H1 (cell line): ENCODE results near the gene SLC35G2. TPM values are rescaled to one million over a fixed set of nuclear protein-coding genes. Genes with fewer than 3 reads are reported as not detected.

ENCODE experiments used
- CTCF ChIA-PET: fragments of 300-600 bp; sonication (Branson Sonifier 250); formaldehyde crosslinking; loops from one replicate; lab custom pipeline; 2021; ENCODE audit not compliant: partially characterized antibody; lab: Charles Lee
- POLR2A ChIA-PET: fragments of 300-600 bp; sonication (Branson Sonifier 250); formaldehyde crosslinking; loops from one replicate; lab custom pipeline; 2021; ENCODE audit warnings: inconsistent platforms; ENCODE audit not compliant: partially characterized antibody; lab: Charles Lee
- DNase-seq, 2 experiments: peaks; one replicate each; pipeline versions ENCODE4 v3.0.0 to v3.0.0-alpha.2; 2010 to 2022; ENCODE audit warnings: low spot score in 2 of 2, low read depth in 1 of 2, mixed read lengths in 1 of 2
- FAIRE-seq: peaks from 2 replicates; lab custom pipeline; 2011; peaks lifted over from hg19 to GRCh38; lab: Jason Lieb, UNC
- H2AFZ ChIP-seq: 2 replicates; pipeline ENCODE4 v1.8.1; 2012; ENCODE audit warnings: low read length, inconsistent platforms
- H2AK5ac ChIP-seq: 2 replicates; pipeline ENCODE4 v1.6.1; 2013; ENCODE audit warnings: low read depth, low read length
- H2BK120ac ChIP-seq: replicated peaks from 2 replicates; pipeline ENCODE3; 2013; ENCODE audit warnings: low read depth, low read length, inconsistent platforms
- H2BK12ac ChIP-seq: 2 replicates; pipeline ENCODE4 v1.6.1; 2013; ENCODE audit warnings: low read depth, low read length
- H2BK15ac ChIP-seq: 2 replicates; pipeline ENCODE4 v1.6.1; 2013; ENCODE audit warnings: low read length
- H2BK20ac ChIP-seq: 2 replicates; pipeline ENCODE4 v1.6.1; 2013; ENCODE audit warnings: low read length
- H2BK5ac ChIP-seq: 2 replicates; pipeline ENCODE4 v1.6.1; 2013; ENCODE audit warnings: low read depth, low read length
- H3K14ac ChIP-seq: 2 replicates; pipeline ENCODE4 v1.6.1; 2013; ENCODE audit warnings: inconsistent platforms; ENCODE audit not compliant: insufficient read length
- H3K18ac ChIP-seq: 2 replicates; pipeline ENCODE4 v1.6.1; 2013; ENCODE audit warnings: low read length; ENCODE audit errors: extremely low read depth
- H3K23ac ChIP-seq: 2 replicates; pipeline ENCODE4 v1.6.1; 2013; ENCODE audit warnings: inconsistent platforms; ENCODE audit not compliant: insufficient read length
- H3K23me2 ChIP-seq: 2 replicates; pipeline ENCODE4 v1.6.1; 2013; ENCODE audit warnings: low read depth, low read length
- H3K27ac ChIP-seq: 2 replicates; pipeline ENCODE4 v1.6.1; 2011; ENCODE audit warnings: low read depth, low read length, inconsistent platforms
- H3K27me3 ChIP-seq, 4 experiments: replicated peaks in 1 of 4; 1 replicate in 1 of 4; 2 replicates in 3 of 4; pipeline versions ENCODE4 v1.6.1 to v1.8.1; 2011 to 2013; ENCODE audit warnings: low read length in 3 of 4, mild to moderate bottlenecking in 3 of 4, inconsistent platforms in 2 of 4, mixed read lengths in 2 of 4, moderate library complexity in 1 of 4; ENCODE audit not compliant: control insufficient read depth in 3 of 4, insufficient read depth in 3 of 4; ENCODE audit errors: extremely low read depth in 1 of 4
- H3K36me3 ChIP-seq, 4 experiments: 2 replicates each; pipeline versions ENCODE4 v1.6.1 to v1.8.1; 2011 to 2013; ENCODE audit warnings: mild to moderate bottlenecking in 4 of 4, low read length in 3 of 4, moderate library complexity in 2 of 4, control low read depth in 1 of 4, inconsistent platforms in 1 of 4; ENCODE audit not compliant: insufficient read depth in 4 of 4, control insufficient read depth in 2 of 4
- H3K4ac ChIP-seq: replicated peaks from 2 replicates; pipeline ENCODE3; 2013; ENCODE audit warnings: low read length, low read depth, mixed read lengths, inconsistent platforms; ENCODE audit not compliant: insufficient read length
- H3K4me1 ChIP-seq, 4 experiments: replicated peaks in 1 of 4; 1 replicate in 1 of 4; 2 replicates in 3 of 4; pipeline versions ENCODE4 v1.6.1 to v1.8.1; 2011 to 2013; ENCODE audit warnings: low read length in 3 of 4, inconsistent platforms in 2 of 4, mixed read lengths in 1 of 4; ENCODE audit not compliant: insufficient read depth in 4 of 4, control insufficient read depth in 3 of 4
- H3K4me2 ChIP-seq, 2 experiments: 2 replicates each; pipeline versions ENCODE4 v1.6.1 to v1.8.1; 2011 to 2013; ENCODE audit warnings: low read depth in 2 of 2, low read length in 2 of 2, control low read depth in 1 of 2, inconsistent platforms in 1 of 2, mild to moderate bottlenecking in 1 of 2; ENCODE audit not compliant: insufficient read depth in 1 of 2
- H3K4me3 ChIP-seq, 4 experiments: fragments of 200-600, 300-600 bp in 1 of 4; sonication (generic), shearing (Covaris generic), sonication (Bioruptor Twin) in 1 of 4; 2 replicates each; pipeline versions ENCODE4 v1.5.1 to v1.8.1; 2011 to 2016; ENCODE audit warnings: low read length in 4 of 4, low read depth in 3 of 4, control low read depth in 2 of 4, inconsistent platforms in 2 of 4, mild to moderate bottlenecking in 2 of 4, mixed read lengths in 1 of 4, moderate library complexity in 1 of 4; ENCODE audit not compliant: insufficient read depth in 2 of 4; ENCODE audit errors: extremely low read depth in 1 of 4
- H3K56ac ChIP-seq: replicated peaks from 2 replicates; pipeline ENCODE3; 2013; ENCODE audit warnings: low read depth, mild to moderate bottlenecking, mixed read lengths, low read length, inconsistent platforms; ENCODE audit not compliant: insufficient read length
- H3K79me1 ChIP-seq: 2 replicates; pipeline ENCODE4 v1.6.1; 2013; ENCODE audit warnings: low read depth, low read length, control low read depth
- H3K79me2 ChIP-seq, 2 experiments: 2 replicates each; pipeline versions ENCODE4 v1.6.1 to v1.8.1; 2012 to 2013; ENCODE audit warnings: low read length in 2 of 2, mild to moderate bottlenecking in 2 of 2, inconsistent platforms in 1 of 2; ENCODE audit not compliant: insufficient read depth in 2 of 2, control insufficient read depth in 1 of 2
- H3K9ac ChIP-seq, 4 experiments: replicated peaks in 1 of 4; 1 replicate in 1 of 4; 2 replicates in 3 of 4; pipeline versions ENCODE4 v1.6.1 to v1.8.1; 2011 to 2013; ENCODE audit warnings: low read depth in 3 of 4, low read length in 3 of 4, control low read depth in 2 of 4, mild to moderate bottlenecking in 2 of 4, moderate library complexity in 2 of 4, inconsistent platforms in 1 of 4; ENCODE audit errors: extremely low read depth in 1 of 4
- H3K9me3 ChIP-seq, 2 experiments: 2 replicates each; pipeline versions ENCODE4 v1.6.1 to v1.8.1; 2012 to 2013; ENCODE audit warnings: mild to moderate bottlenecking in 2 of 2, moderate library complexity in 2 of 2, control low read depth in 1 of 2, inconsistent platforms in 1 of 2, low read depth in 1 of 2, low read length in 1 of 2, mixed read lengths in 1 of 2; ENCODE audit not compliant: insufficient read depth in 2 of 2
- H4K20me1 ChIP-seq, 2 experiments: replicated peaks in 1 of 2; 2 replicates each; pipeline versions ENCODE3 to v1.8.1; 2011 to 2013; ENCODE audit warnings: inconsistent platforms in 2 of 2, low read length in 2 of 2, mild to moderate bottlenecking in 1 of 2; ENCODE audit not compliant: insufficient read depth in 2 of 2, control insufficient read depth in 1 of 2
- H4K5ac ChIP-seq: 2 replicates; pipeline ENCODE4 v1.6.1; 2013; ENCODE audit warnings: low read length, low read depth, mixed read lengths, inconsistent platforms; ENCODE audit not compliant: insufficient read length
- H4K8ac ChIP-seq: 2 replicates; pipeline ENCODE4 v1.8.0; 2013; ENCODE audit warnings: mild to moderate bottlenecking, moderate library complexity, low read length, inconsistent platforms; ENCODE audit not compliant: insufficient read depth; ENCODE audit errors: extremely low read depth
- H4K91ac ChIP-seq: replicated peaks from 2 replicates; pipeline ENCODE3; 2013; ENCODE audit warnings: low read length, mixed read lengths, inconsistent platforms; ENCODE audit not compliant: insufficient read length
- BCL11A ChIP-seq, 2 experiments: IDR thresholded peaks; one replicate each; pipeline ENCODE4 v1.6.1; 2011; ENCODE audit warnings: low read depth in 2 of 2, low read length in 2 of 2, mild to moderate bottlenecking in 2 of 2
- FOSL1 ChIP-seq: IDR thresholded peaks from 2 replicates; pipeline ENCODE4 v1.6.1; 2011; ENCODE audit warnings: mild to moderate bottlenecking, low read depth, low read length, moderate library complexity; ENCODE audit not compliant: insufficient read depth
- HDAC2 ChIP-seq, 2 experiments: fragments of 300-600 bp in 1 of 2; sonication (generic) in 1 of 2; IDR thresholded peaks; 2 replicates each; pipeline ENCODE4 v1.6.1; 2011 to 2012; ENCODE audit warnings: low read depth in 2 of 2, low read length in 2 of 2, mild to moderate bottlenecking in 2 of 2, moderate library complexity in 2 of 2, borderline replicate concordance in 1 of 2, inconsistent platforms in 1 of 2
- POU5F1 ChIP-seq: IDR thresholded peaks from 2 replicates; pipeline ENCODE4 v1.6.1; 2011; ENCODE audit warnings: low read depth, mild to moderate bottlenecking, low read length, moderate library complexity
- RNF2 ChIP-seq: fragments of 200-900, 300-1000 bp; sonication (generic); IDR thresholded peaks from 2 replicates; pipeline ENCODE4 v1.7.1; 2016; ENCODE audit warnings: borderline replicate concordance, low read depth, mild to moderate bottlenecking, antibody characterized with exemption, low read length; ENCODE audit not compliant: poor library complexity, severe bottlenecking; ENCODE audit errors: missing control alignments
- SIN3A ChIP-seq, 2 experiments: IDR thresholded peaks in 1 of 2; conservative IDR thresholded peaks in 1 of 2; 2 replicates each; pipeline ENCODE4 v1.6.1; 2011 to 2012; ENCODE audit warnings: low read length in 2 of 2, improper control_type of control experiment in 1 of 2, low read depth in 1 of 2, mild to moderate bottlenecking in 1 of 2
- SIRT6 ChIP-seq: IDR thresholded peaks from one replicate; pipeline ENCODE4 v1.7.1; 2012; ENCODE audit warnings: low read length, inconsistent platforms
- TAF1 ChIP-seq: IDR thresholded peaks from 2 replicates; pipeline ENCODE4 v1.6.1; 2011; ENCODE audit warnings: mild to moderate bottlenecking, low read depth, low read length
- TBP ChIP-seq: IDR thresholded peaks from 2 replicates; pipeline ENCODE4 v1.6.1; 2011; ENCODE audit warnings: low read depth, low read length, improper control_type of control experiment
- WGBS, 2 experiments: shearing (Covaris generic) in 1 of 2; methylation state at CpG; one replicate each; pipeline versions ENCODE4 v1.1.6 to v1.1.7; 2013 to 2015; ENCODE audit warnings: low lambda C conversion rate in 2 of 2, mixed read lengths in 2 of 2, inconsistent platforms in 1 of 2, low coverage in 1 of 2, missing lambda C conversion rate in 1 of 2; ENCODE audit not compliant: insufficient replicate concordance in 2 of 2, insufficient coverage in 1 of 2, insufficient read length in 1 of 2; ENCODE audit errors: extremely low coverage in 1 of 2, missing lambda C conversion rate in 1 of 2; 5-methylcytosine and 5-hydroxymethylcytosine counted together
- polyA plus RNA-seq, 7 experiments: library from polyadenylated mRNA; depleted of rRNA in 3 of 7; stranded (reverse) in 5 of 7; unstranded in 2 of 7; fragments of >200 nt in 5 of 7; fragments of 200-250 nt in 2 of 7; gene quantifications; 1 replicate in 5 of 7; 2 replicates in 1 of 7; 4 replicates in 1 of 7; pipeline versions ENCODE4 v1.2.1 to v1.2.3, GENCODE V29; 2011 to 2013; ENCODE audit warnings: missing spikeins in 2 of 7, mixed read lengths in 2 of 7
- total RNA-seq: library from RNA; stranded (reverse); fragmentation: NEBNext Ultra II Directional; extraction: Animal tissue kit (Norgen Biotek cat#: 25700); gene quantifications from 2 replicates; pipeline ENCODE4 v1.2.1, GENCODE V29; 2021

The SLC35G2 gene
- total and polyA plus RNA-seq, 2 of the 8 experiments (the other 6 are each of a cell fraction or from before 2014, with no cell fraction given), result 5.2 to 6.4 TPM

DNA sequence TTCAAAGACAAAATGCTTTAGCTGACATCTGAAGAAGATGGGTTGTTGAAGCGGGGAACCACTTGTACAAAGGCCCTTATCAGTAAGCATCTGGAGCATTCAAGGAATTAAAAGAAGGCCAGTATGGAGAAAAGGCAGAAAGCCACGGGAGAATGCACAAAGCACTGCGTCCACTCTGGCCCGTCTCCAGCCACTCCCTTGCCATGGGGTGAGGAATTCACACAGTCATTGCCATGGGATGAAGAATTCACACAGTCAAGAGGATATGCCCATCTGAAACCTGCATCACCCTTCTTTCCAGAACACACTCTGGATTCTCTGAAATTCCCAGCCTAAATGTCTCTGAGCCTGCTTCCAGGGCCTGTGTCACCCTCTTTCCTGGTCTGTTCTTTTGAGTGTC lies 40.1 kb upstream of the SLC35G2 start:
- Histone ChIP-seq H3K36me3 (no peaks in the 10 kb centered on the region), H2AFZ (no peak overlapping the region; the same call in 1 of the 2 replicates), H3K27ac (no peak overlapping the region), H3K79me2 (no peaks in the 10 kb centered on the region), H3K14ac (no peak overlapping the region), H2BK12ac (no peak overlapping the region), H4K5ac (no peak overlapping the region), H3K23ac (no peak overlapping the region), H2BK120ac (no peak overlapping the region), H3K56ac (no peak overlapping the region), H3K9me3 (no peaks in the 10 kb centered on the region), H3K9ac (no peak overlapping the region), H3K18ac (no peak overlapping the region), H4K20me1 (no peaks in the 10 kb centered on the region), H4K91ac (no peak overlapping the region), H3K4me2 (no peak overlapping the region), H3K27me3 (no peaks in the 10 kb centered on the region), H2BK5ac (no peak overlapping the region), H3K23me2 (no peaks in the 10 kb centered on the region), H3K4me1 (no peaks in the 10 kb centered on the region), H2AK5ac (no peak overlapping the region), H3K4me3 (no peak overlapping the region), H2BK15ac (no peak overlapping the region), H3K4ac (no peak overlapping the region), H4K8ac (no peak overlapping the region), H3K79me1 (no peaks in the 10 kb centered on the region), H2BK20ac (no peak overlapping the region)
- CTCF ChIA-PET, result interaction anchor here (1.1 to 1.5 kb wide), 4 partner anchors 11 to 235 kb away, joined by 3 to 9 read pairs (median 4); partner anchors contain the start of gene STAG1
- FAIRE-seq, result no peak
- no peak for DNase-seq
- 92% methylated on average over 4 of the region's 4 CpGs; no CpG with 5 or more reads in 1 of the 2 experiments for WGBS, 2 experiments
- TF ChIP-seq POU5F1 (no peak), SIRT6 (no peak), TBP (no peak), SIN3A (conservative IDR thresholded peaks at IDR 0.05 in 1 of 2, IDR thresholded peaks at IDR 0.05 in 1 of 2; ENCODE audit: low read depth in 1 of 2, low read length in 2 of 2) (no peak), TAF1 (no peak), FOSL1 (no peak), BCL11A (IDR thresholded peaks at IDR 0.05; ENCODE audit: low read depth in 2 of 2, low read length in 2 of 2) (no peak), HDAC2 (IDR thresholded peaks at IDR 0.05; ENCODE audit: borderline replicate concordance in 1 of 2, low read depth in 2 of 2, low read length in 2 of 2) (no peak), RNF2 (no peak)
- POLR2A ChIA-PET, result interaction anchor here (0.9 kb wide), 1 partner anchor 26 kb away, joined by 3 read pairs; no protein-coding TSS in a partner anchor
